Cardiac muscle cell (in vitro differentiated cells and primary cell): ENCODE measurements around the gene MGMT. TPM values are rescaled to one million over a fixed set of nuclear protein-coding genes. Genes with fewer than 3 reads are reported as not detected.

ENCODE experiments used
- DNase-seq, 2 donors: peaks; one replicate each; pipeline versions ENCODE4 v3.0.0 to v3.0.0-alpha.2; 2010 to 2017; ENCODE audit warnings: low read depth in 1 of 2, low spot score in 1 of 2
- H3K27ac ChIP-seq: fragments of 200-600 bp; sonication (generic); 2 replicates; pipeline ENCODE4 v1.5.1; 2016
- H3K27me3 ChIP-seq: fragments of 200-600 bp; sonication (generic); 2 replicates; pipeline ENCODE4 v1.6.0; 2016; ENCODE audit warnings: control low read depth
- H3K36me3 ChIP-seq: fragments of 200-600 bp; sonication (generic); 2 replicates; pipeline ENCODE4 v1.5.1; 2016; ENCODE audit warnings: control low read depth
- H3K4me1 ChIP-seq: fragments of 200-600 bp; sonication (generic); 2 replicates; pipeline ENCODE4 v1.8.1; 2017; ENCODE audit warnings: low read depth, mild to moderate bottlenecking, mixed run types
- H3K4me3 ChIP-seq: fragments of 200-600 bp; sonication (generic); 2 replicates; pipeline ENCODE4 v1.5.1; 2016; ENCODE audit warnings: mild to moderate bottlenecking
- H3K9me3 ChIP-seq: fragments of 200-600 bp; sonication (generic); 2 replicates; pipeline ENCODE4 v1.5.1; 2017; ENCODE audit warnings: low read depth, mild to moderate bottlenecking, control low read depth
- CTCF ChIP-seq: IDR thresholded peaks from 2 replicates; pipeline ENCODE4 v1.5.1; 2012; ENCODE audit warnings: low read depth, mild to moderate bottlenecking, low read length
- polyA plus RNA-seq: library from polyadenylated mRNA; unstranded; fragments of >200 nt; fragmentation: Nextera tagmentation; extraction: Ambion mirVana; gene quantifications from 2 replicates; pipeline ENCODE4 v1.2.1, GENCODE V29; 2016
- total RNA-seq: library from RNA; depleted of rRNA; stranded (reverse); fragments of >200 nt; gene quantifications from 2 replicates; pipeline ENCODE4 v1.2.3, GENCODE V29; 2016

Gene MGMT
- total and polyA plus RNA-seq, 2 experiments from 2014 or later: 21.8 to 28.0 TPM

GRCh38 chr10:129465796-129466702 is 992 bp upstream of the MGMT start:
- Histone ChIP-seq H3K36me3 (no peaks in the 10 kb centered on the region), H3K4me1 (no peaks in the 10 kb centered on the region), H3K27ac (no peak overlapping the region), H3K27me3 (no peaks in the 10 kb centered on the region), H3K4me3 (peak overlapping the region; percentile 56), H3K9me3 (no peaks in the 10 kb centered on the region)
- TF ChIP-seq CTCF: no peak
- DNase-seq: no peak

- Histone ChIP-seq H3K9me3 (no peaks in the 10 kb centered on the region), H3K36me3 (no peaks in the 10 kb centered on the region), H3K27me3 (no peaks in the 10 kb centered on the region), H3K4me3 (peak overlapping the region; percentile 56), H3K4me1 (no peaks in the 10 kb centered on the region), H3K27ac (no peak overlapping the region)
- peak in 1 of 2 donors; percentile 47 for DNase-seq
- no peak for TF ChIP-seq CTCF
Observed at GRCh38 chr10:129467359-129468064, 471 bp downstream of the MGMT start.

GRCh38 chr10:129468187-129468586 is 1.1 kb downstream of the MGMT start:
- H3K4me3 ChIP-seq: no peak overlapping the region
- no peak for TF ChIP-seq CTCF
- no peak overlapping the region for H3K27ac ChIP-seq
- no peaks in the 10 kb centered on the region for H3K4me1 ChIP-seq
- no peaks in the 10 kb centered on the region for H3K9me3 ChIP-seq
- H3K36me3 ChIP-seq: no peaks in the 10 kb centered on the region
- H3K27me3 ChIP-seq: no peaks in the 10 kb centered on the region
- no peak for DNase-seq

- Histone ChIP-seq H3K36me3 (no peaks in the 10 kb centered on the region), H3K4me1 (no peaks in the 10 kb centered on the region), H3K27me3 (no peaks in the 10 kb centered on the region), H3K4me3 (no peak overlapping the region), H3K9me3 (no peaks in the 10 kb centered on the region), H3K27ac (no peak overlapping the region)
- no peak for DNase-seq
- no peak for TF ChIP-seq CTCF
Observed at GRCh38 chr10:129470103-129470851, 3.2 kb downstream of the MGMT start.

GRCh38 chr10:129471447-129472175 is 4.6 kb downstream of the MGMT start:
- Histone ChIP-seq H3K9me3 (no peaks in the 10 kb centered on the region), H3K27me3 (no peaks in the 10 kb centered on the region), H3K4me1 (no peaks in the 10 kb centered on the region), H3K4me3 (no peak overlapping the region), H3K27ac (no peak overlapping the region), H3K36me3 (no peaks in the 10 kb centered on the region)
- TF ChIP-seq CTCF: no peak
- DNase-seq: no peak
